Stimulated activated CD8-positive, alpha-beta memory T cell treated with anti-CD3 and anti-CD28 coated beads, Interleukin-7, amount 100 ng/mL, for 1 hour (primary cell): ENCODE data around the gene MVD.
"Not testable (repeated sequence)": the region's sequence is repeated elsewhere in the genome, so short reads cannot be mapped to it uniquely, and the experiment has no call there.

Source experiments
- DNase-seq, 2 donors: peaks; one replicate each; pipeline ENCODE4 v3.0.0-alpha.2; 2020; ENCODE audit warnings: low read depth in 2 of 2

The MVD gene

DNA sequence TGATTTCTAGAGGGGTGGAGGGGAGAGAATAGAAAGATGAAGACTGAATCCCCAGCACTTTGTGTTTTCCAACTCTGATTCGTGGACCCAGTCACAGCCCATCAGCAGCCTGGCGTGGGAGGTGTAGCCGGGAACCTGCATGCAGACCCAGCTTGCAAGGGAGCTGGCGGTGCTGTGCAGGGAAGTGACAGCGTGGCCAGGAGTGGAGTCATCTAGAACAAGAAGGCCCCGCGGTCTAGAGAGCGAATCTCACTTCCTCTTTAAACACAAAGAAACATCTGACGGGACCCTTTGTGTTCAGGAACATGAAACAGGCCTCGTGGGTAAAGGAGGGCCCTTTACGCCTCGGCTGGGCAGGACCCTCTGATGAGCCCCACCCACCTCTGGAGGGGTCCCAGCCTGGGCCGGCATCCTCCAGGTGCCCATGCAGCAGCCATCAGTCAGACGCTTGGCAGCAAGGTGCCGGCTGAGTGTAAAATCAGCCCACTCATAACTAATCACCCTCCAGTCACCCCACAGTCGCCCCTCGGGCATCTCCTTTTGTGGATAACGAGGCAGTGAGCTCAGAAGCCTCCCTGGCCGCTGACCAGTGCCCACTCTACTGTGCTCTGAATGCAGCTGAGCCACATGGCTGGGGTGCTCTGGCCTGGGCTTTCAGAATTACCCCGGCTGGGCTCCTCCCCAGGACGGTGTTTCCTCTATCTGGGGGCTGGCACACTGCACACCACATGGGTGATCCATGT is 19.0 kb upstream of the MVD start:
- no peak for DNase-seq

DNA sequence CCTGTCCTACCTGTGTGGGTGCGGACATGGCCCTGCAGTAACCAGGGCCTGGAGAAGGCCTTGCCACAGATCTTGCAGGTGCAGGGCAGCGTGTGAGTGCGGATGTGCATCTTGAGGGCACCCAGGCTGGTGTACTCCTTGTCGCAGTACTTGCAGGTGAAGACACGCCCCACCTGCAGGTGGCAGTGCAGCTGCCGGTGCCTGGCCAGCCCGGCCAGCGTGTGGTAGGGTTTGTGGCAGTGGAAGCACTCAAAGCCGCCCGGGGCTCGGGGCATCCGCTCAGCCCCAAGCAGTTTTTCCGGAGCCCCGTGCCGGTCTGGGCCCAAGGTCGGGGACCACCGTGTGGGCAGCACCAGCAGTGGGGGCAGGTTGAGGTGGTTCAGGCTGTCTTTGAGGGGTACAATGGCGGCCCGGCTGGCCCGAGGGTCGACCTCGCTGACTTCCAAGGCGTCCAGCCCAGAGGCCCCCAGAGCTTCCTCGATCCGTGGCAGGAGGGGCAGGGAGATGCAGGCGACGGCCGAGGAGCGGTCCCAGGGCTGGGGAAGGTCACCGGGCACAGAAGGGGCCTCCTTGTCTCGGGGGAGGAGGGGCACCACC is 18.3 kb upstream of the MVD start:
- no peak for DNase-seq

DNA sequence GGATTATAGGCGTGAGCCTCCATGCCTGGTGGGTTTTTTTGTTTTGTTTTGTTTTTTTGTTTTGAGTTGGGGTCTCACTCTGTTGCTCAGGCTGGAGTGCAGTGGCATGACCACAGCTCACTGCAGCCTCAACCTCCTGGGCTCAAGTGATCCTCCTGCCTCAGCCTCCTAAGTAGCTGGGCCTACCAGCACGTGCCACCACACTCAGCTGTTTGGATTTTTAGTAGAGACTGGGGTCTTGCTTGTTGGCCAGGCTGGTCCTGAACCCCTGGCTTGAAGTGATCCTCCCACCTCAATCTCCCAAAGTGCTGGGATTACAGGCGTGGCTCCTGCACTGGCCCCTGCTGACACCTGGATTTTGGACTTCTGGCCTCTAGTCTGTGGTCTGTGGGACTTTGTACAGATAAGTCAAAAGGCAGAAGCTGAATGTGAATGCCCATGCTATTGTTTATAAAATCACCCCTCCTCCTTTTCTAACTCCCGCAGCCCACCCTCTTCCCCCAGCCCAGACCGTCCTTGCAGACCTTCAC is 17.7 kb upstream of the MVD start:
- no peak for DNase-seq

DNA sequence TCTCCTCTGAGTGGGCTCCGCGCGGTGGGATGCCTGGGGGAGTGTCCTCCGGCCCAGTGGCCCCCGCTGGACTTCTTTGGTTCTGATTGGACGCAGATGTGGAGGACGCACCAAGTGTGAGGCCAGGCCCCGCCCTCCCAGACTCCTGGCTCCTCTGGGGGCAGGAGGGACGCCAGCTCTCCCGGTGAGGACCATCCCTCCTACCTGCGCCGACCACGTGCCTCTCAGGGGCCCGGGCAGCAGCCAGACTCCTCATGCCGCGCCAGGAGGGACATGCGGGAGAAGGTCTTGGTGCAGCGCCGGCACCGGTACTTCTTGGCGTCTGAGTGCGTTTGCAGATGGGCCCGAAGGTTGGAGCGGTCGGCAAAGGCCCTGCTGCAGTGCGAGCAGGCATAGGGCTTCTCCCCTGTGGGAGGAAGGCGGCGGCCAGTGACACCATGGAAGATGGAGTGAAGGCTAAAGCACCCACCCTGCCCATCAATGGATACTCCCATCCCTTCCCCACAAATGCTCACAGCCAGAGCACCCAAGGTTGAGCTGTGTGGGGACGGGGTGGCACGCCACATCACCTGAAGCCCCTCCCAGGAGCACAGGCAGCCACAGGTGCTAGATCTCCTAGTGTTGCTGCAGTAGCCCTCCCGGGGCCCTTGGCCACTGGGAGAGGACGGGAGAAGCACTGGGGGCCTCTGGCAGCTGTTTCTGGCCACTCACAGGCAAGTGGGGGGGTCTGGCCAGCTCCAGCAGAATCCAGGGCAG is 15.5 kb upstream of the MVD start:
- DNase-seq = no peak

DNA sequence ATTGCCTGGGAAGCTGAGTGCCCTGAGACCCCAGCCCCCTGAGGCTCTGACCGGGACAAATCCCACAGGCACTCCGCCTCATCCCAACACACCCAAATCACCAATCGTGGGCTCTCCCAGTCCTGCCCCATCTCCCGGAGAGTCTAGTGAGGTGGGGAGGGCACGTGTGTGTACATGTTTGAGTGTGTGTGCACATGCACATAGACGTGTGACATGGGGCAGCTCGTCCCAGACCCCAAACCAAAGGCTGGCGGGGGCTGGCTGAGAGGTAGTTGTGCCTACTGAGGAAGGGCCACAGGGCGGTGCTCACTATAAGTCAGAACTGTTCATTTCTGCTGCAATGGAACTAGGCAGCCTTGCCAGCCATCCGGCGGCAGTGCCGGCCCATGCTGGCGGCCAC is 14.8 kb upstream of the MVD start:
- DNase-seq = no peak

DNA sequence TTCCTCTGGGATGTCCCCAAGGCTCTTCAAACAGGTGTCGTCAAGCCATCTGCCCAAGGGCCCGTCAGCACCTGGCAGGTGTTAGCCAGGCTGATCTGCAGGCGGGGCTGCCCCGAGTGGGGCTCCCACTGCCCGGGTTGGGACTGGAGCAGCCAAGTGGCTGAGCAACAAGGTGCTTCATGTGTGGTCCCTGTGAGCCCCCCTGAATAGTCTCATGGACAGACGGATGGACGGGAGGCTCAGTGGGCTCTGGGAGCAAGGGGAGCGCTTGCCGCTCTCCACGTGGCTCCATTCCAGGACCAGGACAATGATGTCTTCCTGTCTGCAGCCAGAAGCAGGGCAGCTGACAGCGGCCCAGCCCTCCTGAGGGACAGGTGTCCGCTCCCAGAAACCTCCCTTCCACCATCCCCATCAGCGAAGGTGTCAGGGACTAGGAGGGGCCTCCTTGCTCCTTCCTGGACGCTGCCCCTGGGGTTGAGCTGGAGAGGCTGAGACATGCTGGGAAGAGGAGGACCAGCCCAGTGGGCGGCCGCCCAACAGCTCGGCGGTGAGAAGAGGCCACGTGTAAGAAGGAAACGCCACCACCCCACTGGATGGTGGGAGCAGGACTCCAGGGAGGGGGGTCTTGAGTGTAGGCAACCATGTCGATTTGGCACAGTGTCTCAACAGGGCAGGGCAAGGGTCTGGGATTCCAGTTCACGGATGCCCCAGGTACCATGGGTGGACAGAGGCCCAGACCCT is 13.8 kb upstream of the MVD start:
- no peak for DNase-seq

DNA sequence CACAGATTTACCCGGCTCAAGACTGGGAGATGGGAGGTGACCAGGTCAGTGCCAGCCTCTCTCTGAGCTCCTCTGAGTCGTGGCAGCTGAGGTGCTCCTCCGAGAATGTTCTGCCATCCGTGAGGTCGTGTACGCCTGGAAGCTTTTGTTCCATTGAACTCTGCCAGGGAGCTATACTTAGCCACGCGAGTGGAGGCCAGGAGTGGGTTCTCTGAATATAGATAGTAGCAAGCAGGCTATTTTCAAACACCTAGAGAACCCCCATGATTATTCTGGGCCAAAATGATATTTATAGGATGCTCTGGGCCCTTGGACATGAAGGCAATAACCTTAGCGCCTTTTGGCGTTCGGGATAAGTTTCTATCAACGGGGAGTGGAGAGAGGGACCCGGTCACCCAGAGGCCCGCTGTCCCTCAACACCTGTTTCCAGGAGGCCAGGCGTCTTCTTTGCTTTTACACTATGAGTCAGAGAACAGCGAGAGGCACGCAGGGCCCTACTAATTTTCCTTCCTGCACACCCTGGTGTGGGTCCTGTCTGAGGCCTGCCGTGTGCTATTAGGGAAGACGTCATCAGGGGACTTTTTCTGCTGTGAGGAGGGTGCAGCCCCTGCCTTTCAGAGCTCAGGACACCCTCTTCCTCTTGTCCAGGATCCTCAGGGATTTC is 11.0 kb upstream of the MVD start:
- DNase-seq = no peak

DNA sequence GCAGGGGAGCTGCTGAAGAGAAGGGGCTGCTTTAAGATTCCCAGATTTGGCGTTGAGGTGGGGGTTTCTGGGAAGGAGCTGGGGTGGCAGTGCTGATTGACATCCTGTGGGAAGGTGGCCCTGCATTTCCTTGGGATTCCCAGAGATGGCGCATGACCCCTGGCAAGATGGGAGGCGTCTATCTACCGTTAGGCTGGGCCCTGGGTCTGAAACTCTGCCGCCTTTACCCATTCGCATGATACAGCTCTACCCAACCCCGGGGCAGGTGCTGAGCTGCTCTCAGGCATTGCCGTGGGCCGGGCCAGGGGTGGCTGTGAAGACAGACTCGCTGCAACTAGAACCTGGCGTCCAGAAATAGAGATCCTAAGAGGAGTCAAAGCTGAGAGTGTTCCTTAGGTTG is 9.9 kb upstream of the MVD start:
- no peak for DNase-seq

DNA sequence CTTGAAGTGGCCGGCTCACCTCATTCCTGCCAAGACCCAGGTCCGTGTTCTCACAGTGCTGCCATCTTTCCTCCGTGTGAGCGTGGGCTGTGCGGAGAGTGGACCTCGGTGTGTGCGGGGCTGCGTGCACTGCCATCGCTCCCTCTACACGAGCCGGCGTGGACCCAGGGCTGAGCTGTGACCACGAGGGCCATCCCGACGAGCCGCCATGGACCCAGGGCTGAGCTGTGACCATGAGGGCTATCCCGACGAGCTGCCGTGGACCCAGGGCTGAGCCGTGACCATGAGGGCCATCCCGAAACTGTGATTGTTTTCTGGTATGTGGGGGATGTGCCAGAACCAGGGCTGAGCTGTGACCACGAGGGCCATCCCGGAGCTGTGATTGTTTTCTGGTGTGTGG is 8.9 kb upstream of the MVD start:
- DNase-seq = no peak

DNA sequence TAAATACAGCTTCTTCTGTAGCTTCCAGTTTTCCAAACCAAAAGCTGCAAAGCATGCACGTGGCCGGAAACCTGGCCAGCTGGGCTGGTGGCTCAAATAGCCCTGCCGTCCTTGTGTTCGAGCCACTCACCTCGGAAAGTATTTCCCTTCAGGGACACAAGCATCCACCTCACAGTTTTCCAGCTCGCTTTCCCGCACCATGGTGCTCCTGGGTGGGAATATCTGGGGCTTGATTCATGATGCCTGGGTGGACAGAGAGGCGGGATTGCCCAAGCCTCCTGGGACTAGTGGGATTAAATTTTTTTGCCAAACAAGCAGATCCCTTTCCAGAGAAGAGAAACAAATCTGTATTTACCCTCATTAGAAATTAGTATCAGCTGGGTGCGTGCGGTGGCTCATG is 7.1 kb upstream of the MVD start:
- no peak for DNase-seq

DNA sequence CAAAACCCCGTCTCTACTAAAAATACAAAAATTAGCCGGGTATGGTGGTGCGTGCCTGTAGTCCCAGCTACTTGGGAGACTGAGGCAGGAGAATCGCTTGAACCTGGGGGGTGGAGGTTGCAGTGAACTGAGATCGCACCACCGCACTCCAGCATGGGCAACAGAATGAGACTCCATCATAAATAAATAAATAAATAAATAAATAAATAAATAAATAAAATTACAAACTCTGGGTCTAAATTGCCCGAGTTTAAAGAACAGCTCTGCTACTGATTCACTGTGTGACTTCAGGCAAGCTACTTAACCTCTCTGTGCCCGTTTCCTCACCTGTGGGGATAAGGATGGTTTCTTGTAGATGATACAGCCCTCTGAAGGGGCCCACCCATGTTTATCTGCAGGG is 6.6 kb upstream of the MVD start:
- DNase-seq = not testable (repeated sequence)

DNA sequence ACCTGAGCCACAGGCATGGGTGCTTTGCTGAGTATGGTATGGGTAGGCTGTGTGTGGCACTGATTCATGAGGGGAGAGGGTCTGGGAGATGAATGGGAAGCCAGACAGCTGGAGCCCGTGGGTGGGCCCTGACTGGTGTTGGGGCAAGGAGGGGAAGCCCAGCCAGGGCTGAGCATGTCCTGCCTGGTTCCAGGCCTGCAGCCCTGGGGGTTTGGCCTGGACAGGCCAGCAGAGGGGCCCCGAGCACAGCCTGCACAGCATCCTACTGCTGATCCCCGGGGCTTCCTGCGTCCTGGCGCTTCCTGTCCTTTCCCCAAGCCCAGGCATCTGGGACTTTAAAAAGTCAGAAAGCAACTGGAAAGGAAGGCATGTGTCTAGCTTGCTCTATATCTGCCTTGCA is 4.6 kb upstream of the MVD start:
- no peak for DNase-seq

DNA sequence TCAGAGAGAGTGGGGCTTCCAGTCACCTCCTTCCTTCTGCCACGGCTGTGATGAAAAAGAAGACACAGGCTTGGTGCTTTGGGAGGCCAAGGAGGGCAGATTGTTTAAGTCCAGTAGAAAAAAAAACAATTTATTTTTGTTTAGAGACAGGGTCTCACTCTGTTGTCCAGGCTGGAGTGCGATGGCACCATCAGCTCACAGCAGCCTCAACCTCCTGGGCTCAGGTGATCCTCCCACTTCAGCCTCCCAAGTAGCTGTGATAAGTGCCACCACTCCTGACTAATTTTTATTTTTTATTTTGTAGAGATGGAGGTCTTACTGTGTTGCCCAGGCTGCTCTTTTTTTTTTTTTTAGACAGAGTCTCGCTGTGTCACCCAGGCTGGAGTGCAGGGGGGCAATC is 2.7 kb upstream of the MVD start:
- no peak for DNase-seq

DNA sequence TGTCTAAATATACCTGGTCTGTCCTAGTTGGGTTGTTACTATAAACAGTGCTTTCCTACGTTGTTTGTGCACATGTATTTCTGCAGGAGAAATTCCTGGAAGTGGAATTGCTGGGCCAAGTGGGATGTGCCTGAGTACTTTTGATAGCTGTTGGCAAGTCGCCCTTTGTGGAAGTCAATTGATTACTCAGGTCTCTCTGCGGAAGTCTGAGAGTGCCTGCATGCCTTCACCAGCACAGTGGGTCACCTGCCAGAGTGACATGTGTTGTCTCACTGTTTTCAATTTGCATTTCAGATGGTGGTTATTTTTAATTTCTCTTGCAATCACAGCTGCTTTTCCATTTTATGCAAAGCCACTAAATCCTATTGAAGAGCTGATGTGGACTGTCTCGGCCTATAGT is 2.3 kb upstream of the MVD start:
- no peak for DNase-seq

DNA sequence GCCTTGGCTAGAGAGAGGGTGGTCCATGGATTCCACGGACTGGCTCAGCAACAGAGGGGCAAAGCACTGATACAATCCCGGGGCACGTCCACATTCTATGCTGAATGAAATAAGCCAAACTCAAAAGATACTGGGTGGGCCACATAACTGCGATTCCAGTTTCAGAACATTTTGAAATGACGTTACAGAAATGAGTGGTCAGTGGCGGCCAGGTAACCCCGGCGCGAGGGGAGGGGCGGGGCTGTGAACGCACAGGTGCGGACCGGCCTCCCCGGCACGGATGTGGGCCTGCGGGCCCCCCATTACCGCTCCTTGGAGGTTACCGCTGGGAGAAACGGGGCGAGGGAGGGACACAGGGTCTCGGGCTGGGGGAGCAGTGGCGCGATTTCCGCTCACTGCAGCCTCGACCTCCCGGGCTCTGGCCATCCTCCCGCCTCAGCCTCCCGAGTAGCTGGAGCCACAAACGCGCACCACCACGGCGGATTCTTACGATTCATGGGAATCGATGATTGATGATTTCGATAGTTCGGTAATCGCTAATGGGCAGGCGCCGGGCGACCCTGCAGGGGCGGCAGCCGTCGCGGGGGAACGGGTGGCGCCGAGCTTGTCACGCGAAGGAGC is 559 bp downstream of the MVD start:
- no peak for DNase-seq

DNA sequence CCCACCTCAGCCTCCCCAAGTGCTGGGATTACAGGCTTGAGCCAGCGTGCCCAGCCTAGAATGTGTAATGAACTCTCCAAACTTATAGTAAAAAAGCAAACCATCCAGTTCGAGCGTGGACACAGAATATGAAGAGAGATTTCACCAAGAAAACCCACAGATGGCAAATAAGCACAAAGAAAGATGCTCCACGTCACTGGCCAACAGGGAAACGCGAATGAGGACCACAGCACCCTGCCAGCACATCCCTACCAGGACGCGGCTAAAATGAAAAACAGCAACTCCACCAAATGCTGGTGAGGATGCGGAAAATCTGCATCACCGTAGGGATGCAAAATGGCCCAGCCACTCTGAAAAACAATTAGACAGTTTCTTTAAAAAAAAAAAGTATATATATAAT is 1.4 kb downstream of the MVD start:
- DNase-seq = no peak

DNA sequence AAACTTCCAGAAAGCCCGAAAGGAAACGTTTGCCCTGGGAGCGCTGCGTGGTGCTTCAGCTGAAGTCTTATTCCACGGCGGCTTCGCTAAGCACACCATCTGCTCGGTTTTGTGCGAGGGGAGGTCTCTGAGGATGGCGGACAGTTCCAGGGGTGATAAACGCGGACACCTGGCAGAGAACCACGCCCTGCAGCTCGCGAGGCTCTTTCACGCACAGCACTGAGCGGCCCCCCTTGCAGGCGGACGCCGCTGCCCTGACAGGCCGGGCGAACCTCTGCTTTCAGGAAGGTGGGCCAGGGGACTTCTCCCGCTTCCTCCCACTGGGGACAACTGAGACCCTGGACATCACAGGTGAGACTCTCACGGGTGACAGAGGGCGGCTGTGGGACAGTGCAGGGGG is 3.7 kb downstream of the MVD start:
- DNase-seq = no peak

DNA sequence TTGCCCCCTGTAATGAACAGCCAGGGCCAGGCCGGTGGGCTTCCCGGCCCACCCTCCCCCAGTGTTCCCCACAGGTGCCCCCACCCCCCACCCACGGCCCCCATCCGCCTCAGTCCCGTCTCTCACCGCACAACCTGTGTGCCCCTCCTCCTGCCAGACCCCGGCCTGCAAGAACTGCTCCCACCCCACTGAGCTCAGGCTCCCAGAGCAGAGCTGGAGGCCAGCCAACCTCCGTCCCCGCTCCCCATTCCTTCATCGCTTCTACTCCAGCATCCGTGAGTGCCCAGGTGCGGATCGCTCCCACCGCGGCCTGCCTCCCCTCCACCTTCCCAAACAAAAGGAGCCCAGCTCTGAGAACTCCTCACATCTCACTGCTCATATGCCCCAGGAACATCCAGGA is 4.2 kb downstream of the MVD start:
- no peak for DNase-seq

DNA sequence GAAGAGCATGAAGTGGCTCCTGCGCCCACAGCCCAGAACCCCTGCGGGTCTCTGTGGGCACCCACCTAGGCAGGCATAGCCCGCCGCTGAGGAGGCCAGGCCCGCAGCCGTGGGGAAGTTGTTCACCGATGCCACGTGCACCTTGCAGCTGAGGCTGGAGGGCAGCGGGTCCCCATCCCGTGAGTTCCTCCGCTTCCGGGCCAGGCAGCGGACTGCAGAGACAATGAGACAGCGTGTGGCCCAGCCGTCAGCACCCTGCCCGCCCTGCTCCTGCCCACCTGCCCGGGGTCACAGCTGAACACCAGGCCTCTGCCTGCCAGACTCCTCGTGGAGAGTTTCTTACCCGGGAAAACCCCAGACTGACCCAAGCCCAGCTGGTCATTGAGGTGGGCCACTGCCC is 5.5 kb downstream of the MVD start:
- no peak for DNase-seq

DNA sequence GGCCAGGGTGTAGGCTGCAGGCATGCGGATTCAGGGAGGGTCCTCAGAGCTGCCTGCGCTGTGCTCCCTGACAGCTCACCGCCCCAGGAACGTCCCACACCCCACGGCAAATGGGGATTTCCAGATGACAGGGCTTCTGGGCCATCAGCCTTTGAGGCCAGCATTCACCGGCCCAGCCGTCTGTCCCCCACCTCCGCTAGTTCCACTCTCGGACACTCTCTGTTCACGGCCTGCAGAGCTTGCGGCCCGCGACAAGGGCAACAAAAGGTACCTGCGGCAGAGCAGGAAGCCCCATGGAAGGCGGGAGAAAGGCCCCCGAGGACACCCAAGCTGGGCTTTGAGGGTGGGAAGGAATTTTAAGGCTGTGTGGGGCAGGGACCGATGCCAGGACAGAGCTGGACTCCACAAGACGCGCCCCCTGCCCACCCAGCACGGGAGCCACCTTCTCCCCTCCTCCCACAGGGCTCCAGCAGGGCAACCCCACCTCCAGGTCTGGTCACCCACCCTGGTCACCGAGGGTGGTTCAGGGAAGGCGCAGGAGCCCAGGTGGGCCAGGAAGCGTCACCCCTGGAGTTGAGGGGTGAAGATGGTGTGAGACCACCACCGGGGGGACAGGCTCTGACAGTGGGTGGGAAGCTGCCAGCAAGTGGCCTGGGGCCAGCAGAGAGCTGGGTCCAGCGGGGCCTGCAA is 6.5 kb downstream of the MVD start:
- no peak for DNase-seq
